ENCODE results near the gene METTL13. TPM values are rescaled to one million over a fixed set of nuclear protein-coding genes. Genes with fewer than 3 reads are reported as not detected.
A peak's percentile ranks its signal among the peaks of the same experiment; 100 is the strongest.

METTL13 gene
- polyA plus RNA-seq, 3 donors, result 8.8 to 18.5 (median 16.0) TPM

DNA sequence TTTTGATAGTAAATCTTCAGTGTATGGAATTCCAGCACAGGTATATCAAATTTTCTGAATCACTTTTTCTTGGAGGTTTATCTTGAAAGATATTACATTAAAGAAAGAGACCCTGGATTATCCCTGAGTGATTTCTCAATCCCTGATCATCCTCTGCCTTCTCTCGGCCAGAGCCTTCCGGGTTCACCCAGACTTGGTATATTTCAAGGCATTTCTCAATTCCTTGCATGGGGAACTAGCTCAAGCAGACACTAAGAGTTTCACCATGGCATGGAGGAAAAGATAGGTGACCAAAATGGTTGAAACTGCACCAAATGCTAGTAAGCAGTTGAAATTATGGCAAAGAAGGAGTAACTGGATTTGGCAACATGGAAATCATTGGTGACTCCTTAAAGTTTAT is 45.3 kb upstream of the METTL13 start:
- H3K36me3 ChIP-seq (replicated peaks in 1 of 2; ENCODE audit: control insufficient read depth in 1 of 2, insufficient read depth in 2 of 2, low read length in 2 of 2), result peaks cover 18 to 44% of the 10 kb centered on the region in 2 donors
- Mint-ChIP-seq H3K36me3 (peaks cover 36 to 44% of the 10 kb centered on the region in 2 donors), H3K27me3 (ENCODE audit: low read depth in 3 of 3) (no peaks in the 10 kb centered on the region), H3K4me3 (no peak overlapping the region), H3K27ac (peak overlapping the region; percentile 75 to 92 (median 82)), H3K9me3 (peaks cover 0 to 3% (median 0%) of the 10 kb centered on the region in 7 donors), H3K4me1 (peaks cover 39% of the 10 kb centered on the region)
- peaks cover 64% of the 10 kb centered on the region for H3K79me2 ChIP-seq (ENCODE audit: insufficient read depth, low read length)
- H4K20me1 ChIP-seq (ENCODE audit: insufficient read depth, low read length), result peaks cover 13% of the 10 kb centered on the region
- peaks cover 29 to 33% of the 10 kb centered on the region in 2 donors for H3K4me1 ChIP-seq (ENCODE audit: control insufficient read depth in 1 of 2, insufficient read depth in 2 of 2, low read length in 2 of 2)
- peak overlapping the region; percentile 11 for H3K4me2 ChIP-seq (replicated peaks; ENCODE audit: extremely low read depth, low read length, poor library complexity, severe bottlenecking)
- peak in 2 of 3 donors; percentile 49 to 54 for DNase-seq
- WGBS (ENCODE audit: insufficient coverage), result no CpG with 5 or more reads among the region's 2 CpGs
- no peak overlapping the region for H3K9ac ChIP-seq (ENCODE audit: insufficient read depth, low read length, poor library complexity, severe bottlenecking)
- H3K27me3 ChIP-seq (ENCODE audit: control insufficient read depth in 2 of 2, insufficient read depth in 2 of 2, low read length in 2 of 2), result no peaks in the 10 kb centered on the region
- peak overlapping the region; percentile 42 for H2AFZ ChIP-seq (ENCODE audit: insufficient read depth, low read depth, low read length, poor library complexity, severe bottlenecking)
- intact Hi-C loops (cut with micrococcal nuclease), result no loop called here
- TF ChIP-seq CTCF (IDR thresholded peaks at IDR 0.05), result no peak
- H3K27ac ChIP-seq (ENCODE audit: low read depth in 1 of 2, low read length in 2 of 2), result peak overlapping the region in 1 of 2 donors; percentile 76
- H3K9me3 ChIP-seq (replicated peaks in 1 of 2; ENCODE audit: control insufficient read depth in 1 of 2, insufficient read depth in 1 of 2, low read length in 2 of 2), result no peaks in the 10 kb centered on the region
- peak overlapping the region in 1 of 3 experiments; percentile 13 for H3K4me3 ChIP-seq (replicated peaks in 1 of 3; ENCODE audit: low read depth in 2 of 3, low read length in 3 of 3)

DNA sequence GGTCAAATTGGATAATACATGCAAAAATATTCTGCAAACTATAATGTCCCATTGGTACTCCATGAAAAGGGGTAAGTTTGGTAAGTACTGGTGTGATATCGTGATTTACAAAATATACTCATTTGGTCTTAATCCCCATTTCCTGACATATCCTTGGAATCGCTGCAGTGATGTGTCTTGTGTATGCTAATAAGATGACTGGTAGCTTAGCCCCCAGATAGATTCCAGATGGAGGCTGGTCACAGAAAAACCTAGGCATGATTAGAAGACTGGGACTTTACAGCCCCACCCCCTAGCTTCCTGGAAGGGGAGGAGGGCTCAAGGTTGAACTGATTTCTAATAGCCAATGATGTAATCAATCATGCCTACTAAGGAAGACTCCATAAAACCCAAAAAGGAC is 42.5 kb upstream of the METTL13 start:
- H3K27me3 ChIP-seq (ENCODE audit: control insufficient read depth in 2 of 2, insufficient read depth in 2 of 2, low read length in 2 of 2), result no peaks in the 10 kb centered on the region
- no peak for DNase-seq
- no peaks in the 10 kb centered on the region for H3K9me3 ChIP-seq (replicated peaks in 1 of 2; ENCODE audit: control insufficient read depth in 1 of 2, insufficient read depth in 1 of 2, low read length in 2 of 2)
- Mint-ChIP-seq H3K27ac (no peak overlapping the region), H3K4me3 (no peak overlapping the region), H3K36me3 (peaks cover 26% of the 10 kb centered on the region in 2 donors), H3K9me3 (peaks cover 0 to 3% (median 0%) of the 10 kb centered on the region in 7 donors), H3K4me1 (peaks cover 57% of the 10 kb centered on the region), H3K27me3 (ENCODE audit: low read depth in 3 of 3) (no peaks in the 10 kb centered on the region)
- H3K4me3 ChIP-seq (replicated peaks in 1 of 3; ENCODE audit: low read depth in 2 of 3, low read length in 3 of 3), result no peak overlapping the region
- intact Hi-C loops (cut with micrococcal nuclease), result no loop called here
- peaks cover 64% of the 10 kb centered on the region for H3K79me2 ChIP-seq (ENCODE audit: insufficient read depth, low read length)
- TF ChIP-seq CTCF (IDR thresholded peaks at IDR 0.05), result no peak
- H3K27ac ChIP-seq (ENCODE audit: low read depth in 1 of 2, low read length in 2 of 2), result no peak overlapping the region
- H4K20me1 ChIP-seq (ENCODE audit: insufficient read depth, low read length), result peaks cover 5% of the 10 kb centered on the region
- peaks cover 15 to 38% of the 10 kb centered on the region in 2 donors for H3K36me3 ChIP-seq (replicated peaks in 1 of 2; ENCODE audit: control insufficient read depth in 1 of 2, insufficient read depth in 2 of 2, low read length in 2 of 2)
- peaks cover 44 to 51% of the 10 kb centered on the region in 2 donors for H3K4me1 ChIP-seq (ENCODE audit: control insufficient read depth in 1 of 2, insufficient read depth in 2 of 2, low read length in 2 of 2)
- H2AFZ ChIP-seq (ENCODE audit: insufficient read depth, low read depth, low read length, poor library complexity, severe bottlenecking), result no peak overlapping the region
- no peak overlapping the region for H3K9ac ChIP-seq (ENCODE audit: insufficient read depth, low read length, poor library complexity, severe bottlenecking)
- no peak overlapping the region for H3K4me2 ChIP-seq (replicated peaks; ENCODE audit: extremely low read depth, low read length, poor library complexity, severe bottlenecking)
- WGBS (ENCODE audit: insufficient coverage), result no CpG with 5 or more reads among the region's 2 CpGs

All from CD14-positive monocyte (primary cell).